ENCODE measurements around the gene MB.

The MB gene

GRCh38 chr22:35604621-35605368 lies 12.3 kb downstream of the MB start:
- no peak overlapping the region for H3K4me2 ChIP-seq (ENCODE audit: low read length)
- TF ChIP-seq, protein P1, sequence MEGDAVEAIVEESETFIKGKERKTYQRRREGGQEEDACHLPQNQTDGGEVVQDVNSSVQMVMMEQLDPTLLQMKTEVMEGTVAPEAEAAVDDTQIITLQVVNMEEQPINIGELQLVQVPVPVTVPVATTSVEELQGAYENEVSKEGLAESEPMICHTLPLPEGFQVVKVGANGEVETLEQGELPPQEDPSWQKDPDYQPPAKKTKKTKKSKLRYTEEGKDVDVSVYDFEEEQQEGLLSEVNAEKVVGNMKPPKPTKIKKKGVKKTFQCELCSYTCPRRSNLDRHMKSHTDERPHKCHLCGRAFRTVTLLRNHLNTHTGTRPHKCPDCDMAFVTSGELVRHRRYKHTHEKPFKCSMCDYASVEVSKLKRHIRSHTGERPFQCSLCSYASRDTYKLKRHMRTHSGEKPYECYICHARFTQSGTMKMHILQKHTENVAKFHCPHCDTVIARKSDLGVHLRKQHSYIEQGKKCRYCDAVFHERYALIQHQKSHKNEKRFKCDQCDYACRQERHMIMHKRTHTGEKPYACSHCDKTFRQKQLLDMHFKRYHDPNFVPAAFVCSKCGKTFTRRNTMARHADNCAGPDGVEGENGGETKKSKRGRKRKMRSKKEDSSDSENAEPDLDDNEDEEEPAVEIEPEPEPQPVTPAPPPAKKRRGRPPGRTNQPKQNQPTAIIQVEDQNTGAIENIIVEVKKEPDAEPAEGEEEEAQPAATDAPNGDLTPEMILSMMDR (IDR thresholded peaks at IDR 0.05; ENCODE audit: low read depth, low read length) = no peak
- TF ChIP-seq EZH2phosphoT487 (IDR thresholded peaks at IDR 0.05; ENCODE audit: low read depth) = no peak
- no peaks in the 10 kb centered on the region for H3K9me3 ChIP-seq (ENCODE audit: insufficient read depth, low read length)
- no peak overlapping the region for H3K27ac ChIP-seq (ENCODE audit: low read length)
- H3K4me1 ChIP-seq (ENCODE audit: low read length) = 0 out of 2 replicates have a peak, but pooled peaks cover 3% of the 10 kb centered on the region
- peaks cover 46% of the 10 kb centered on the region for H3K27me3 ChIP-seq (ENCODE audit: low read depth, low read length)
- no peak overlapping the region for H2AFZ ChIP-seq (ENCODE audit: low read depth, low read length)
- no peak overlapping the region for H3K4me3 ChIP-seq (ENCODE audit: low read length)
- no peaks in the 10 kb centered on the region for H4K20me1 ChIP-seq (ENCODE audit: insufficient read depth, low read length)
- H3K9ac ChIP-seq (ENCODE audit: low read length) = no peak overlapping the region
- H3K36me3 ChIP-seq (replicated peaks; ENCODE audit: low read depth, low read length) = no peaks in the 10 kb centered on the region
- H3K79me2 ChIP-seq (ENCODE audit: low read length) = no peaks in the 10 kb centered on the region

- no peak overlapping the region for H3K4me2 ChIP-seq (ENCODE audit: low read length)
Observed at GRCh38 chr22:35601743-35602615, 15.2 kb downstream of the MB start.

GRCh38 chr22:35601013-35601580 lies 16.0 kb downstream of the MB start:
- no peaks in the 10 kb centered on the region for H3K79me2 ChIP-seq (ENCODE audit: low read length)
- no peaks in the 10 kb centered on the region for H3K36me3 ChIP-seq (replicated peaks; ENCODE audit: low read depth, low read length)
- no peaks in the 10 kb centered on the region for H3K9me3 ChIP-seq (ENCODE audit: insufficient read depth, low read length)
- no peak overlapping the region for H3K27ac ChIP-seq (ENCODE audit: low read length)
- H4K20me1 ChIP-seq (ENCODE audit: insufficient read depth, low read length) = no peaks in the 10 kb centered on the region
- H2AFZ ChIP-seq (ENCODE audit: low read depth, low read length) = no peak overlapping the region
- H3K9ac ChIP-seq (ENCODE audit: low read length) = no peak overlapping the region
- 0 out of 2 replicates have a peak, but pooled peaks cover 3% of the 10 kb centered on the region for H3K4me1 ChIP-seq (ENCODE audit: low read length)
- no peak overlapping the region for H3K4me2 ChIP-seq (ENCODE audit: low read length)
- H3K27me3 ChIP-seq (ENCODE audit: low read depth, low read length) = peaks cover 15% of the 10 kb centered on the region
- TF ChIP-seq, protein P1 (IDR thresholded peaks at IDR 0.05; ENCODE audit: low read depth, low read length) = no peak
- TF ChIP-seq EZH2phosphoT487 (IDR thresholded peaks at IDR 0.05; ENCODE audit: low read depth) = no peak
- no peak overlapping the region for H3K4me3 ChIP-seq (ENCODE audit: low read length)

More at GRCh38 chr22:35601743-35602615, 15.2 kb downstream of the MB start:
- Histone ChIP-seq H3K4me1 (ENCODE audit: low read length) (0 out of 2 replicates have a peak, but pooled peaks cover 3% of the 10 kb centered on the region), H2AFZ (ENCODE audit: low read depth, low read length) (no peak overlapping the region), H3K27me3 (ENCODE audit: low read depth, low read length) (peaks cover 22% of the 10 kb centered on the region), H3K9me3 (ENCODE audit: insufficient read depth, low read length) (no peaks in the 10 kb centered on the region), H3K9ac (ENCODE audit: low read length) (no peak overlapping the region), H3K4me3 (ENCODE audit: low read length) (no peak overlapping the region), H4K20me1 (ENCODE audit: insufficient read depth, low read length) (no peaks in the 10 kb centered on the region), H3K36me3 (replicated peaks; ENCODE audit: low read depth, low read length) (no peaks in the 10 kb centered on the region), H3K27ac (ENCODE audit: low read length) (no peak overlapping the region), H3K79me2 (ENCODE audit: low read length) (no peaks in the 10 kb centered on the region)
- no peak for TF ChIP-seq EZH2phosphoT487 (IDR thresholded peaks at IDR 0.05; ENCODE audit: low read depth)
- TF ChIP-seq, protein P1 (IDR thresholded peaks at IDR 0.05; ENCODE audit: low read depth, low read length) = no peak

Measured in OCI-LY3 (cell line).